WTC11 (cell line): ENCODE measurements around the gene MSI2. TPM values are rescaled to one million over a fixed set of nuclear protein-coding genes. Genes with fewer than 3 reads are reported as not detected.
A peak's percentile ranks its signal among the peaks of the same experiment; 100 is the strongest.

ENCODE experiments used
- ATAC-seq: fragments of 200-7000 bp; cut with Tn5 transposase; 2 replicates; pipeline ENCODE4 v1.10.0; 2021; ENCODE audit warnings: mild to moderate bottlenecking, moderate library complexity
- CTCF ChIA-PET: fragments of 300-600 bp; sonication (Branson Sonifier 250); formaldehyde crosslinking; loops from one replicate; lab custom pipeline; 2021; ENCODE audit warnings: antibody characterized with exemption; lab: Charles Lee
- POLR2A ChIA-PET: fragments of 350-600 bp; sonication (Branson Sonifier 250); formaldehyde crosslinking; loops from one replicate; lab custom pipeline; 2021; ENCODE audit warnings: antibody characterized with exemption; lab: Charles Lee
- DNase-seq: peaks from one replicate; pipeline ENCODE4 v3.0.0; 2021; ENCODE audit warnings: low spot score
- H3K27ac Mint-ChIP-seq: 2 replicates; pipeline ENCODE4 v1.8.0; 2021; ENCODE audit warnings: mixed read lengths
- H3K27me3 Mint-ChIP-seq: 2 replicates; pipeline ENCODE4 v1.8.0; 2021; ENCODE audit warnings: low read depth, mild to moderate bottlenecking, moderate library complexity, mixed read lengths
- H3K36me3 Mint-ChIP-seq: 2 replicates; pipeline ENCODE4 v1.8.0; 2021; ENCODE audit warnings: mixed read lengths
- H3K4me1 Mint-ChIP-seq: 2 replicates; pipeline ENCODE4 v1.8.0; 2022; ENCODE audit warnings: mixed read lengths
- H3K4me3 Mint-ChIP-seq: 2 replicates; pipeline ENCODE4 v1.8.0; 2021; ENCODE audit warnings: mild to moderate bottlenecking, moderate library complexity, mixed read lengths
- H3K9me3 Mint-ChIP-seq: 2 replicates; pipeline ENCODE4 v1.8.0; 2021; ENCODE audit warnings: mixed read lengths
- ARID4B ChIP-seq: sonication (generic); formaldehyde crosslinking; IDR thresholded peaks from 2 replicates; pipeline ENCODE4 v1.8.0; 2023; ENCODE audit warnings: missing genetic modification reagents, mild to moderate bottlenecking, borderline replicate concordance
- ATF3 ChIP-seq: sonication (generic); formaldehyde crosslinking; conservative IDR thresholded peaks from 2 replicates; pipeline ENCODE4 v1.8.1; 2022; ENCODE audit warnings: mild to moderate bottlenecking, missing genetic modification reagents
- E2F4 ChIP-seq: sonication (generic); formaldehyde crosslinking; IDR thresholded peaks from 2 replicates; pipeline ENCODE4 v1.8.1; 2022; ENCODE audit warnings: low read depth, mild to moderate bottlenecking, moderate library complexity, missing genetic modification reagents, borderline replicate concordance
- ESRRA ChIP-seq: sonication (generic); formaldehyde crosslinking; IDR thresholded peaks from 2 replicates; pipeline ENCODE4 v1.8.1; 2022; ENCODE audit warnings: mild to moderate bottlenecking, missing genetic modification reagents, borderline replicate concordance
- ETV6 ChIP-seq: sonication (generic); formaldehyde crosslinking; IDR thresholded peaks from 2 replicates; pipeline ENCODE4 v1.8.1; 2022; ENCODE audit warnings: mild to moderate bottlenecking, missing genetic modification reagents
- FOXP1 ChIP-seq: sonication (generic); formaldehyde crosslinking; IDR thresholded peaks from 2 replicates; pipeline ENCODE4 v1.8.0; 2022; ENCODE audit warnings: missing genetic modification reagents, mild to moderate bottlenecking, moderate library complexity, borderline replicate concordance
- JUN ChIP-seq: sonication (generic); formaldehyde crosslinking; IDR thresholded peaks from 2 replicates; pipeline ENCODE4 v1.8.0; 2023; ENCODE audit warnings: mild to moderate bottlenecking, missing genetic modification reagents
- MAX ChIP-seq: sonication (generic); formaldehyde crosslinking; IDR thresholded peaks from 2 replicates; pipeline ENCODE4 v1.8.0; 2022; ENCODE audit warnings: mild to moderate bottlenecking, missing genetic modification reagents
- SMAD3 ChIP-seq: sonication (generic); formaldehyde crosslinking; IDR thresholded peaks from 2 replicates; pipeline ENCODE4 v1.8.0; 2022; ENCODE audit warnings: missing genetic modification reagents, mild to moderate bottlenecking, borderline replicate concordance
- TCF7 ChIP-seq: sonication (generic); formaldehyde crosslinking; IDR thresholded peaks from 2 replicates; pipeline ENCODE4 v1.8.0; 2022; ENCODE audit warnings: mild to moderate bottlenecking, low read depth, missing genetic modification reagents, moderate library complexity
- total RNA-seq: library from RNA; stranded (reverse); gene quantifications from 3 replicates; pipeline ENCODE4 v1.2.3, GENCODE V29; 2021
- TF ChIP-seq, protein P1 (sequence below): sonication (generic); formaldehyde crosslinking; IDR thresholded peaks from 2 replicates; pipeline ENCODE4 v1.8.1; 2023; ENCODE audit warnings: mild to moderate bottlenecking, missing genetic modification reagents, borderline replicate concordance
- TF ChIP-seq, protein P2 (sequence below): sonication (generic); formaldehyde crosslinking; IDR thresholded peaks from 2 replicates; pipeline ENCODE4 v1.8.1; 2022; ENCODE audit warnings: mild to moderate bottlenecking, moderate library complexity, missing genetic modification reagents

MSI2 gene
- total RNA-seq, 1 experiment from 2014 or later, result 82.1 TPM

DNA sequence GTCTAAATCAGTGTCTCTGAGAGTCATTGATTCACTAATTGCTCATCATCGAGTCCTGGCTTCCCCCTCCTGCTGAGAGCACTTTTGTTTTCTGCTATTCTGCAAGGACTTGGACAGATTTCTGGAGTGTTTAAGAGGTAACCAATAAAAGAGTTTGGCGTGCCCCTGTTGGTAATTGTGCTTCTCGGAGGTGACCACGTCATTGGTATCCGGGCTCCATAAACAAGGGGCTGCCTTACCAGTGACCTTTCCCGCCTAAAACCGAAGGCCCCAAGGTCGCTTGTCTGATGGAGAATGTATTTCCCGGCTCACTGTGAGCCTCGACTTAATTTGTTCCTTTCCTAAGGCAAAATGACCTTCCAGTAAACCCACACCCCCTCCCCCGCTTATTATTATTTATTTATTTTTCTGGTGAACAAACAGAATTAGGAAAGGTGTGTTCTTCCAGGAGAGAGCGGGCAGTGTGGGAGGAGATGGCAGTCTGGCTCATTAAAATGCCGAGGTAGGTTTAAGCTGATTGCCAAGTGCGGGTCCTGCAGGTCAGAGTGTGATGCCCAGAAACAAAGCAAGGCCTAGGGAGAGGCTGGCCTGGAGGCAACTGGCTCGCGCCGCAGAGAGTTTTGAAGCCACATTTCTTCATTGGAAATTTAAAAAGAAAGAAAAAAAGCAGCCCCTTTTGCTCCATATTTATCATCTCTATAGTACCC, 30.2 kb downstream of the MSI2 start:
- peak overlapping the region; percentile 93 for H3K27ac Mint-ChIP-seq
- no peaks in the 10 kb centered on the region for H3K27me3 Mint-ChIP-seq
- 0 out of 2 replicates have a peak, but pooled peaks have one; percentile 12 for ATAC-seq
- no peak for DNase-seq
- ChIA-PET POLR2A (no interaction called here), CTCF (interaction anchor here (1.2 kb wide), 1 partner anchor 44 kb away, joined by 5 read pairs; no protein-coding TSS in a partner anchor)
- H3K4me3 Mint-ChIP-seq, result 0 out of 2 replicates have a peak overlapping the region, but pooled peaks have one; percentile 27
- H3K36me3 Mint-ChIP-seq, result no peaks in the 10 kb centered on the region
- H3K4me1 Mint-ChIP-seq, result peaks cover 74% of the 10 kb centered on the region
- H3K9me3 Mint-ChIP-seq, result no peaks in the 10 kb centered on the region
- no peak for TF ChIP-seq JUN
- TF ChIP-seq ESRRA, result peak; percentile 39; the same call in 1 of the 2 replicates
- no peak for TF ChIP-seq TCF7 (CRISPR knock-in tag)
- no peak for TF ChIP-seq FOXP1 (CRISPR knock-in tag)

GRCh38 chr17:57288040-57288772, 31.9 kb downstream of the MSI2 start:
- CTCF ChIA-PET, result no interaction called here
- ATAC-seq, result no peak
- TF ChIP-seq ATF3 (CRISPR knock-in tag), result no peak
- TF ChIP-seq, protein P1, sequence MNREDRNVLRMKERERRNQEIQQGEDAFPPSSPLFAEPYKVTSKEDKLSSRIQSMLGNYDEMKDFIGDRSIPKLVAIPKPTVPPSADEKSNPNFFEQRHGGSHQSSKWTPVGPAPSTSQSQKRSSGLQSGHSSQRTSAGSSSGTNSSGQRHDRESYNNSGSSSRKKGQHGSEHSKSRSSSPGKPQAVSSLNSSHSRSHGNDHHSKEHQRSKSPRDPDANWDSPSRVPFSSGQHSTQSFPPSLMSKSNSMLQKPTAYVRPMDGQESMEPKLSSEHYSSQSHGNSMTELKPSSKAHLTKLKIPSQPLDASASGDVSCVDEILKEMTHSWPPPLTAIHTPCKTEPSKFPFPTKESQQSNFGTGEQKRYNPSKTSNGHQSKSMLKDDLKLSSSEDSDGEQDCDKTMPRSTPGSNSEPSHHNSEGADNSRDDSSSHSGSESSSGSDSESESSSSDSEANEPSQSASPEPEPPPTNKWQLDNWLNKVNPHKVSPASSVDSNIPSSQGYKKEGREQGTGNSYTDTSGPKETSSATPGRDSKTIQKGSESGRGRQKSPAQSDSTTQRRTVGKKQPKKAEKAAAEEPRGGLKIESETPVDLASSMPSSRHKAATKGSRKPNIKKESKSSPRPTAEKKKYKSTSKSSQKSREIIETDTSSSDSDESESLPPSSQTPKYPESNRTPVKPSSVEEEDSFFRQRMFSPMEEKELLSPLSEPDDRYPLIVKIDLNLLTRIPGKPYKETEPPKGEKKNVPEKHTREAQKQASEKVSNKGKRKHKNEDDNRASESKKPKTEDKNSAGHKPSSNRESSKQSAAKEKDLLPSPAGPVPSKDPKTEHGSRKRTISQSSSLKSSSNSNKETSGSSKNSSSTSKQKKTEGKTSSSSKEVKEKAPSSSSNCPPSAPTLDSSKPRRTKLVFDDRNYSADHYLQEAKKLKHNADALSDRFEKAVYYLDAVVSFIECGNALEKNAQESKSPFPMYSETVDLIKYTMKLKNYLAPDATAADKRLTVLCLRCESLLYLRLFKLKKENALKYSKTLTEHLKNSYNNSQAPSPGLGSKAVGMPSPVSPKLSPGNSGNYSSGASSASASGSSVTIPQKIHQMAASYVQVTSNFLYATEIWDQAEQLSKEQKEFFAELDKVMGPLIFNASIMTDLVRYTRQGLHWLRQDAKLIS (CRISPR knock-in tag), result no peak
- no peak for TF ChIP-seq MAX (CRISPR knock-in tag)
- no peak for TF ChIP-seq ETV6
- TF ChIP-seq E2F4 (CRISPR knock-in tag), result no peak
- TF ChIP-seq, all 79 proteins: peak for 0
- peaks cover 71% of the 10 kb centered on the region for H3K4me1 Mint-ChIP-seq
- no peaks in the 10 kb centered on the region for H3K9me3 Mint-ChIP-seq
- no peak overlapping the region for H3K4me3 Mint-ChIP-seq
- H3K27ac Mint-ChIP-seq, result peak overlapping the region; percentile 59
- no peaks in the 10 kb centered on the region for H3K27me3 Mint-ChIP-seq
- H3K36me3 Mint-ChIP-seq, result no peaks in the 10 kb centered on the region
- no peak for DNase-seq
- POLR2A ChIA-PET, result no interaction called here

- CTCF ChIA-PET, result interaction anchor here (1.5 kb wide), 1 partner anchor 46 kb away, joined by 5 read pairs; no protein-coding TSS in a partner anchor
- no peak overlapping the region; the same call in 1 of the 2 replicates for H3K27ac Mint-ChIP-seq
- DNase-seq, result no peak
- H3K9me3 Mint-ChIP-seq, result no peaks in the 10 kb centered on the region
- peaks cover 67% of the 10 kb centered on the region for H3K4me1 Mint-ChIP-seq
- no peaks in the 10 kb centered on the region for H3K36me3 Mint-ChIP-seq
- TF ChIP-seq SMAD3 (CRISPR knock-in tag) (no peak), ARID4B (CRISPR knock-in tag) (no peak)
- TF ChIP-seq, protein P2, sequence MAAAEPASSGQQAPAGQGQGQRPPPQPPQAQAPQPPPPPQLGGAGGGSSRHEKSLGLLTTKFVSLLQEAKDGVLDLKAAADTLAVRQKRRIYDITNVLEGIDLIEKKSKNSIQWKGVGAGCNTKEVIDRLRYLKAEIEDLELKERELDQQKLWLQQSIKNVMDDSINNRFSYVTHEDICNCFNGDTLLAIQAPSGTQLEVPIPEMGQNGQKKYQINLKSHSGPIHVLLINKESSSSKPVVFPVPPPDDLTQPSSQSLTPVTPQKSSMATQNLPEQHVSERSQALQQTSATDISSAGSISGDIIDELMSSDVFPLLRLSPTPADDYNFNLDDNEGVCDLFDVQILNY (CRISPR knock-in tag), result no peak
- POLR2A ChIA-PET, result no interaction called here
- H3K27me3 Mint-ChIP-seq, result no peaks in the 10 kb centered on the region
- ATAC-seq, result no peak
- H3K4me3 Mint-ChIP-seq, result no peak overlapping the region
These were observed 32.4 kb downstream of the MSI2 start for GRCh38 chr17:57288773-57289121.
